PC-3 (cell line): Measurements from ENCODE around the gene TUBB4A. TPM values are rescaled to one million over a fixed set of nuclear protein-coding genes. Genes with fewer than 3 reads are reported as not detected.

Source experiments
- ATAC-seq: fragments of 200-7000 bp; cut with Tn5 transposase; 2 replicates; pipeline ENCODE4 v1.9.1; 2020; ENCODE audit warnings: mild to moderate bottlenecking, moderate library complexity
- BruUV-seq: library from RNA; stranded (reverse); fragments of 400-500 nt; replicated peaks from 2 replicates; lab custom pipeline; 2021; lab: Mats Ljungman, UMichigan
- CTCF ChIA-PET: fragments of 300-600 bp; sonication (Branson Sonifier 250); formaldehyde crosslinking; loops from one replicate; lab custom pipeline; 2022; ENCODE audit warnings: antibody characterized with exemption; lab: Charles Lee
- POLR2A ChIA-PET: fragments of 300-600 bp; sonication (Branson Sonifier 250); formaldehyde crosslinking; loops from one replicate; lab custom pipeline; 2022; ENCODE audit warnings: antibody characterized with exemption; ENCODE audit not compliant: unreplicated experiment; lab: Charles Lee
- DNase-seq: peaks from one replicate; pipeline ENCODE4 v3.0.0-alpha.2; 2015
- H2AFZ ChIP-seq: fragments of 300-600 bp; sonication (generic); 2 replicates; pipeline ENCODE4 v1.6.0; 2016; ENCODE audit warnings: antibody characterized with exemption, low read length
- H3F3A ChIP-seq: fragments of 300-600 bp; sonication (generic); one replicate; pipeline ENCODE4 v1.6.0; 2017; ENCODE audit warnings: antibody characterized with exemption, low read length, control low read depth, mild to moderate bottlenecking; ENCODE audit not compliant: unreplicated experiment
- H3K27ac ChIP-seq: fragments of 300-600 bp; sonication (generic); 2 replicates; pipeline ENCODE4 v1.5.1; 2016; ENCODE audit warnings: mild to moderate bottlenecking, low read length
- H3K27me3 ChIP-seq: fragments of 300-600 bp; sonication (generic); 2 replicates; pipeline ENCODE4 v1.6.1; 2016; ENCODE audit warnings: low read length, mixed read lengths
- H3K36me3 ChIP-seq: fragments of 300-600 bp; sonication (generic); 2 replicates; pipeline ENCODE4 v1.6.1; 2016; ENCODE audit warnings: low read depth, mixed run types, low read length, mixed read lengths
- H3K4me1 ChIP-seq: fragments of 300-600 bp; sonication (generic); 2 replicates; pipeline ENCODE4 v1.5.1; 2016; ENCODE audit warnings: low read length; ENCODE audit not compliant: insufficient read depth
- H3K4me2 ChIP-seq: fragments of 300-600 bp; sonication (generic); 2 replicates; pipeline ENCODE4 v1.6.0; 2016; ENCODE audit warnings: low read length
- H3K4me3 ChIP-seq: fragments of 300-600 bp; sonication (generic); 2 replicates; pipeline ENCODE4 v1.5.1; 2016; ENCODE audit warnings: mild to moderate bottlenecking, low read length, mixed read lengths
- H3K79me2 ChIP-seq: fragments of 300-600 bp; sonication (generic); 2 replicates; pipeline ENCODE4 v1.6.1; 2017; ENCODE audit warnings: low read length, mixed read lengths
- H3K9ac ChIP-seq: fragments of 300-600 bp; sonication (generic); 2 replicates; pipeline ENCODE4 v1.6.0; 2016; ENCODE audit warnings: mild to moderate bottlenecking, low read length
- H3K9me2 ChIP-seq: fragments of 300-600 bp; sonication (generic); replicated peaks from 2 replicates; pipeline ENCODE4 v1.6.1; 2016; ENCODE audit warnings: mixed run types, low read length, mixed read lengths
- H3K9me3 ChIP-seq: fragments of 300-600 bp; sonication (generic); 2 replicates; pipeline ENCODE4 v1.6.1; 2016; ENCODE audit warnings: low read length, mixed read lengths
- H4K20me1 ChIP-seq: fragments of 300-600 bp; sonication (generic); 2 replicates; pipeline ENCODE4 v1.6.1; 2016; ENCODE audit warnings: low read length, mixed read lengths
- CTCF ChIP-seq: fragments of 300-600 bp; sonication (generic); conservative IDR thresholded peaks from 2 replicates; pipeline ENCODE4 v1.5.1; 2017; ENCODE audit warnings: antibody characterized with exemption, low read depth, mild to moderate bottlenecking, low read length
- EZH2 ChIP-seq: fragments of 300-600 bp; sonication (generic); IDR thresholded peaks from one replicate; pipeline ENCODE4 v1.6.1; 2017; ENCODE audit warnings: antibody characterized with exemption, mild to moderate bottlenecking, low read length; ENCODE audit not compliant: unreplicated experiment
- EZH2phosphoT487 ChIP-seq: fragments of 300-600 bp; sonication (generic); IDR thresholded peaks from 2 replicates; pipeline ENCODE4 v1.6.1; 2018; ENCODE audit warnings: mild to moderate bottlenecking, antibody characterized with exemption, low read length, borderline replicate concordance
- intact Hi-C: fragments of 100-400 bp; cut with micrococcal nuclease; formaldehyde crosslinking; loops from 2 replicates; pipeline ENCODE4 v1.9.0; 2023
- total RNA-seq: library from RNA; depleted of rRNA; stranded (reverse); fragments of >200 nt; gene quantifications from 2 replicates; pipeline ENCODE4 v1.2.3, GENCODE V29; 2014

Gene TUBB4A
- total RNA-seq, 1 experiment from 2014 or later, result 4.6 TPM

GRCh38 chr19:6464070-6464873 is 37.8 kb downstream of the TUBB4A start, which contains the start of gene CRB3:
TSS of gene CRB3 (plus strand) at chr19:6464271. CDS start at chr19:6464702, 431 bp downstream.
- ATAC-seq, result peak; percentile 4; the same call in 1 of the 2 replicates
- no peaks in the 10 kb centered on the region for H3F3A ChIP-seq
- ChIA-PET CTCF (no interaction called here), POLR2A (no interaction called here)
- H3K9ac ChIP-seq, result peak within 1 kb of the TSS; percentile 71
- H3K36me3 ChIP-seq, result peaks cover 5% of the 10 kb centered on the region; the same call in 1 of the 2 replicates
- no peak within 1 kb of the TSS for H3K27ac ChIP-seq
- no peaks in the 10 kb centered on the region for H3K9me3 ChIP-seq
- H3K27me3 ChIP-seq, result no peaks in the 10 kb centered on the region
- no peaks in the 10 kb centered on the region for H3K9me2 ChIP-seq
- TF ChIP-seq CTCF, result no peak
- peak within 1 kb of the TSS; percentile 97 for H2AFZ ChIP-seq
- peak within 1 kb of the TSS; percentile 98 for H3K4me2 ChIP-seq
- intact Hi-C loops, result loop anchor here (5.0 kb wide), 1 partner anchor 148 kb away; no protein-coding TSS in a partner anchor
- BruUV-seq, result TSS peak; percentile 19
- peak within 1 kb of the TSS; percentile 96 for H3K4me3 ChIP-seq
- peak; percentile 93 for DNase-seq
- peaks cover 14% of the 10 kb centered on the region for H3K79me2 ChIP-seq
- H3K4me1 ChIP-seq, result peaks cover 9% of the 10 kb centered on the region; the same call in 1 of the 2 replicates
- H4K20me1 ChIP-seq, result no peaks in the 10 kb centered on the region

GRCh38 chr19:6460099-6460884 is 41.8 kb downstream of the TUBB4A start:
- ChIA-PET CTCF (no interaction called here), POLR2A (no interaction called here)
- intact Hi-C loops, result loop anchor here (1.0 to 5.0 kb wide), 5 partner anchors 35 to 173 kb away; partner anchors contain the start of gene ALKBH7
- Histone ChIP-seq H3K79me2 (peaks cover 10% of the 10 kb centered on the region), H3K4me1 (peaks cover 14% of the 10 kb centered on the region), H3K9me3 (no peaks in the 10 kb centered on the region), H3K36me3 (peaks cover 9% of the 10 kb centered on the region), H2AFZ (peak overlapping the region; percentile 75), H4K20me1 (no peaks in the 10 kb centered on the region), H3K4me2 (peak overlapping the region; percentile 97), H3K9me2 (no peaks in the 10 kb centered on the region), H3K4me3 (peak overlapping the region; percentile 68), H3K9ac (no peak overlapping the region), H3F3A (no peaks in the 10 kb centered on the region), H3K27me3 (no peaks in the 10 kb centered on the region), H3K27ac (peak overlapping the region; percentile 8; the same call in 1 of the 2 replicates)
- ATAC-seq (peak; percentile 73), DNase-seq (peak; percentile 99)
- TSS peak; percentile 18 for BruUV-seq
- TF ChIP-seq CTCF (peak; percentile 71), EZH2phosphoT487 (no peak), EZH2 (no peak)
